H9 (cell line): ENCODE data around the gene UTF1. TPM values are rescaled to one million over a fixed set of nuclear protein-coding genes. Genes with fewer than 3 reads are reported as not detected.

Source experiments
- DNase-seq: peaks from one replicate; pipeline ENCODE4 v3.0.0-alpha.2; 2017
- H2AFZ ChIP-seq: one replicate; pipeline ENCODE4 v1.6.1; 2013; ENCODE audit warnings: mild to moderate bottlenecking, low read length, control low read depth, moderate library complexity
- H2AK5ac ChIP-seq: 2 replicates; pipeline ENCODE4 v1.6.1; 2013; ENCODE audit warnings: low read length, control low read depth, mixed read lengths; ENCODE audit not compliant: insufficient read length
- H2BK120ac ChIP-seq: one replicate; pipeline ENCODE4 v1.6.1; 2013; ENCODE audit warnings: low read depth, mild to moderate bottlenecking, low read length, control low read depth, inconsistent platforms; ENCODE audit not compliant: poor library complexity, severe bottlenecking
- H2BK12ac ChIP-seq: 2 replicates; pipeline ENCODE4 v1.6.1; 2013; ENCODE audit warnings: low read length, control low read depth, mixed read lengths, low read depth; ENCODE audit not compliant: insufficient read length
- H2BK15ac ChIP-seq: 2 replicates; pipeline ENCODE4 v1.6.1; 2013; ENCODE audit warnings: low read depth, low read length, control low read depth
- H2BK20ac ChIP-seq: one replicate; pipeline ENCODE4 v1.6.1; 2013; ENCODE audit warnings: low read depth, mild to moderate bottlenecking, low read length, control low read depth, inconsistent platforms; ENCODE audit not compliant: poor library complexity, severe bottlenecking
- H2BK5ac ChIP-seq: 2 replicates; pipeline ENCODE4 v1.6.1; 2013; ENCODE audit warnings: low read length, control low read depth, mixed read lengths; ENCODE audit not compliant: insufficient read length
- H3K14ac ChIP-seq: 2 replicates; pipeline ENCODE4 v1.6.1; 2013; ENCODE audit warnings: low read length, control low read depth; ENCODE audit not compliant: insufficient read depth
- H3K18ac ChIP-seq: 2 replicates; pipeline ENCODE4 v1.6.1; 2013; ENCODE audit warnings: low read depth, mild to moderate bottlenecking, mixed read lengths, low read length, control low read depth; ENCODE audit not compliant: insufficient read length
- H3K23ac ChIP-seq: 2 replicates; pipeline ENCODE4 v1.6.1; 2013; ENCODE audit warnings: low read length, control low read depth, mixed read lengths, low read depth; ENCODE audit not compliant: insufficient read length
- H3K23me2 ChIP-seq: 2 replicates; pipeline ENCODE4 v1.6.1; 2013; ENCODE audit warnings: low read depth, mild to moderate bottlenecking, mixed read lengths, low read length, control low read depth; ENCODE audit not compliant: insufficient read length, poor library complexity, severe bottlenecking
- H3K27ac ChIP-seq: 2 replicates; pipeline ENCODE4 v1.5.1; 2013; ENCODE audit warnings: low read length, control low read depth, mixed read lengths, low read depth; ENCODE audit not compliant: insufficient read length
- H3K27me3 ChIP-seq: 2 replicates; pipeline ENCODE4 v1.6.1; 2013; ENCODE audit warnings: low read length, control low read depth, inconsistent platforms; ENCODE audit not compliant: insufficient read depth
- H3K4ac ChIP-seq: 2 replicates; pipeline ENCODE4 v1.6.1; 2013; ENCODE audit warnings: low read depth, mild to moderate bottlenecking, control low read depth, inconsistent platforms, low read length, moderate library complexity
- H3K4me1 ChIP-seq: 2 replicates; pipeline ENCODE4 v1.6.1; 2013; ENCODE audit warnings: low read length, control low read depth, inconsistent platforms; ENCODE audit not compliant: insufficient read depth
- H3K4me2 ChIP-seq: 2 replicates; pipeline ENCODE4 v1.6.1; 2013; ENCODE audit warnings: low read length, control low read depth, mixed read lengths; ENCODE audit not compliant: insufficient read length, insufficient read depth
- H3K56ac ChIP-seq: 2 replicates; pipeline ENCODE4 v1.6.1; 2013; ENCODE audit warnings: low read depth, mild to moderate bottlenecking, mixed read lengths, low read length, control low read depth; ENCODE audit not compliant: insufficient read length
- H3K79me1 ChIP-seq: 2 replicates; pipeline ENCODE4 v1.6.1; 2013; ENCODE audit warnings: low read depth, mild to moderate bottlenecking, moderate library complexity, low read length, control low read depth, inconsistent platforms; ENCODE audit not compliant: insufficient read depth, poor library complexity, severe bottlenecking
- H3K79me2 ChIP-seq: 2 replicates; pipeline ENCODE4 v1.6.1; 2013; ENCODE audit warnings: low read length, control low read depth, inconsistent platforms; ENCODE audit not compliant: insufficient read depth
- H3K9ac ChIP-seq: 2 replicates; pipeline ENCODE4 v1.6.1; 2013; ENCODE audit warnings: low read length, control low read depth, mixed read lengths; ENCODE audit not compliant: insufficient read length; ENCODE audit errors: extremely low read depth
- H3K9me3 ChIP-seq: one replicate; pipeline ENCODE4 v1.6.1; 2013; ENCODE audit warnings: low read depth, low read length, inconsistent platforms; ENCODE audit not compliant: control insufficient read depth
- H3T11ph ChIP-seq: one replicate; pipeline ENCODE4 v1.6.1; 2013; ENCODE audit warnings: mild to moderate bottlenecking, low read length, control low read depth, inconsistent platforms
- H4K20me1 ChIP-seq: one replicate; pipeline ENCODE4 v1.6.1; 2013; ENCODE audit not compliant: control insufficient read depth, insufficient read length, insufficient read depth
- H4K5ac ChIP-seq: 2 replicates; pipeline ENCODE4 v1.6.1; 2013; ENCODE audit warnings: low read depth, mild to moderate bottlenecking, mixed read lengths, low read length, control low read depth; ENCODE audit not compliant: insufficient read length
- H4K8ac ChIP-seq: replicated peaks from 2 replicates; pipeline ENCODE4 v1.6.1; 2013; ENCODE audit warnings: low read length, control low read depth, mixed read lengths, low read depth; ENCODE audit not compliant: insufficient read length
- H4K91ac ChIP-seq: 2 replicates; pipeline ENCODE4 v1.6.1; 2013; ENCODE audit warnings: low read depth, mild to moderate bottlenecking, moderate library complexity, mixed read lengths, low read length, control low read depth; ENCODE audit not compliant: insufficient read length
- H3K27ac Mint-ChIP-seq, 3 experiments: 2 replicates in 2 of 3; 3 replicates in 1 of 3; pipeline ENCODE4 v1.8.0; 2020 to 2021; ENCODE audit warnings: mixed read lengths in 3 of 3, mild to moderate bottlenecking in 1 of 3, moderate library complexity in 1 of 3
- H3K27me3 Mint-ChIP-seq: 2 replicates; pipeline ENCODE4 v1.8.0; 2021; ENCODE audit warnings: low read depth, mild to moderate bottlenecking, moderate library complexity, mixed read lengths
- H3K36me3 Mint-ChIP-seq, 3 experiments: 2 replicates in 2 of 3; 3 replicates in 1 of 3; pipeline ENCODE4 v1.8.0; 2020 to 2021; ENCODE audit warnings: low read depth in 3 of 3, mixed read lengths in 3 of 3; ENCODE audit not compliant: insufficient read depth in 1 of 3
- H3K4me1 Mint-ChIP-seq, 2 experiments: 2 replicates each; pipeline ENCODE4 v1.8.0; 2020; ENCODE audit warnings: mixed read lengths in 2 of 2
- H3K4me3 Mint-ChIP-seq, 2 experiments: 2 replicates in 1 of 2; 3 replicates in 1 of 2; pipeline ENCODE4 v1.8.0; 2020 to 2021; ENCODE audit warnings: mild to moderate bottlenecking in 2 of 2, mixed read lengths in 2 of 2, moderate library complexity in 1 of 2
- H3K9me3 Mint-ChIP-seq, 2 experiments: 2 replicates in 1 of 2; 3 replicates in 1 of 2; pipeline ENCODE4 v1.8.0; 2020; ENCODE audit warnings: mild to moderate bottlenecking in 2 of 2, mixed read lengths in 2 of 2, moderate library complexity in 1 of 2
- CTCF ChIP-seq: fragments of 200-600 bp; sonication (generic); conservative IDR thresholded peaks from 3 replicates; pipeline ENCODE4 v1.8.0; 2021; ENCODE audit warnings: antibody characterized with exemption, mild to moderate bottlenecking
- WGBS: extraction: QIAGEN DNeasy Blood & Tissue Kit; methylation state at CpG from one replicate; pipeline ENCODE4 v1.1.7; 2013; ENCODE audit warnings: missing lambda C conversion rate, low lambda C conversion rate, mixed read lengths; ENCODE audit not compliant: insufficient read length; ENCODE audit errors: extremely low coverage; 5-methylcytosine and 5-hydroxymethylcytosine counted together
- total RNA-seq: library from RNA; stranded (reverse); gene quantifications from 2 replicates; pipeline ENCODE4 v1.2.1, GENCODE V29; 2021

Gene UTF1
- total RNA-seq, 1 experiment from 2014 or later: 31.5 TPM

- H3K9ac ChIP-seq: no peak overlapping the region
- no peaks in the 10 kb centered on the region for H3K79me1 ChIP-seq
- H3K9me3 Mint-ChIP-seq: no peaks in the 10 kb centered on the region; a peak in 2 of 5 replicates
- no peaks in the 10 kb centered on the region for H3K27me3 ChIP-seq
- peaks cover 6% of the 10 kb centered on the region for H3K27me3 Mint-ChIP-seq
- TF ChIP-seq CTCF: no peak
- no peak overlapping the region for H3K4me2 ChIP-seq
- no peak overlapping the region for H3K27ac ChIP-seq
- H3T11ph ChIP-seq: no peak overlapping the region
- no peak overlapping the region for H4K8ac ChIP-seq
- DNase-seq: no peak
- H4K5ac ChIP-seq: no peak overlapping the region
- no peak overlapping the region for H3K4me3 Mint-ChIP-seq
- no peaks in the 10 kb centered on the region for H4K20me1 ChIP-seq
- no peak overlapping the region for H4K91ac ChIP-seq
- no peak overlapping the region for H3K23ac ChIP-seq
- H3K23me2 ChIP-seq: no peaks in the 10 kb centered on the region
- no peak overlapping the region for H3K27ac Mint-ChIP-seq
- no CpG with 5 or more reads among the region's 11 CpGs for WGBS
- no peak overlapping the region for H2BK20ac ChIP-seq
- no peaks in the 10 kb centered on the region for H3K36me3 Mint-ChIP-seq
- H3K4ac ChIP-seq: no peak overlapping the region
- H3K56ac ChIP-seq: no peak overlapping the region
- H2BK5ac ChIP-seq: no peak overlapping the region
- no peak overlapping the region for H2AK5ac ChIP-seq
- no peak overlapping the region for H3K14ac ChIP-seq
- no peak overlapping the region for H2BK120ac ChIP-seq
- H3K4me1 Mint-ChIP-seq: peaks cover 17 to 33% of the 10 kb centered on the region in 2 experiments
- no peak overlapping the region for H2AFZ ChIP-seq
- H3K4me1 ChIP-seq: no peaks in the 10 kb centered on the region
- no peak overlapping the region for H2BK12ac ChIP-seq
- no peaks in the 10 kb centered on the region for H3K9me3 ChIP-seq
- no peak overlapping the region for H2BK15ac ChIP-seq
- H3K18ac ChIP-seq: no peak overlapping the region
- no peaks in the 10 kb centered on the region for H3K79me2 ChIP-seq
Observed at GRCh38 chr10:133249975-133250754, 20.1 kb downstream of the UTF1 start.
